ENCODE results near the gene LRRC63.

Gene LRRC63

DNA sequence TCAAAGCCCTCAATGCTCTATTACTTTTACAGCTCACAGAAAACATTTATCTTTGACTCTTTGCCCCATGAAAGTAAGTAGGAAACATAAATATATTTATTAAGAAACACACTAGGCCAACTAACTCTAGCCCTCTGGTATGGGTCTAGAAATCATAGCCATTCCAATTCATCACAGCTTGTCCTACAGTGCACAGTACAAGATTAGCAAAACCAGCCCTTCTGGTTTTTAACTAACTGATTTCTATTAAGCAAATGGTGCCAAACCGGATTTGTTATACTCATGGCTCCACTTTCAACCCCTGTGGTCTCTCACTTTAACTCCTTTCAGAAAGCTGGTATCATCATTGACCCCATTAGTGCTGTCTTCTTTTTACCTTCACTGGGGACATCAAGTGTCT lies 5.6 kb upstream of the LRRC63 start:
- H3K27ac ChIP-seq (ENCODE audit: extremely low read depth, low read depth, low read length), result no peak overlapping the region
- CTCF ChIA-PET, result interaction anchor here (0.7 kb wide), 1 partner anchor 1386 kb away, joined by 4 read pairs; no protein-coding TSS in a partner anchor
- H3K36me3 ChIP-seq (ENCODE audit: control insufficient read depth in 2 of 2, insufficient read depth in 1 of 2, low read length in 2 of 2), result no peaks in the 10 kb centered on the region
- no peak for TF ChIP-seq ZFP37 (tag by site-specific recombination; IDR thresholded peaks at IDR 0.05)
- TF ChIP-seq GLI2 (tag by site-specific recombination; IDR thresholded peaks at IDR 0.05; ENCODE audit: borderline replicate concordance, low read depth), result no peak
- no peak for TF ChIP-seq ZBTB8A (tag by site-specific recombination; IDR thresholded peaks at IDR 0.05)
- no peak for TF ChIP-seq OSR2 (tag by site-specific recombination; IDR thresholded peaks at IDR 0.05)
- TF ChIP-seq ZNF48 (tag by site-specific recombination; IDR thresholded peaks at IDR 0.05), result no peak
- TF ChIP-seq ZNF214 (tag by site-specific recombination; IDR thresholded peaks at IDR 0.05; ENCODE audit: borderline replicate concordance), result no peak
- TF ChIP-seq ZNF248 (tag by site-specific recombination; IDR thresholded peaks at IDR 0.05), result no peak
- TF ChIP-seq, protein P1, sequence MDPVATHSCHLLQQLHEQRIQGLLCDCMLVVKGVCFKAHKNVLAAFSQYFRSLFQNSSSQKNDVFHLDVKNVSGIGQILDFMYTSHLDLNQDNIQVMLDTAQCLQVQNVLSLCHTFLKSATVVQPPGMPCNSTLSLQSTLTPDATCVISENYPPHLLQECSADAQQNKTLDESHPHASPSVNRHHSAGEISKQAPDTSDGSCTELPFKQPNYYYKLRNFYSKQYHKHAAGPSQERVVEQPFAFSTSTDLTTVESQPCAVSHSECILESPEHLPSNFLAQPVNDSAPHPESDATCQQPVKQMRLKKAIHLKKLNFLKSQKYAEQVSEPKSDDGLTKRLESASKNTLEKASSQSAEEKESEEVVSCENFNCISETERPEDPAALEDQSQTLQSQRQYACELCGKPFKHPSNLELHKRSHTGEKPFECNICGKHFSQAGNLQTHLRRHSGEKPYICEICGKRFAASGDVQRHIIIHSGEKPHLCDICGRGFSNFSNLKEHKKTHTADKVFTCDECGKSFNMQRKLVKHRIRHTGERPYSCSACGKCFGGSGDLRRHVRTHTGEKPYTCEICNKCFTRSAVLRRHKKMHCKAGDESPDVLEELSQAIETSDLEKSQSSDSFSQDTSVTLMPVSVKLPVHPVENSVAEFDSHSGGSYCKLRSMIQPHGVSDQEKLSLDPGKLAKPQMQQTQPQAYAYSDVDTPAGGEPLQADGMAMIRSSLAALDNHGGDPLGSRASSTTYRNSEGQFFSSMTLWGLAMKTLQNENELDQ (tag by site-specific recombination; IDR thresholded peaks at IDR 0.05; ENCODE audit: low read depth), result no peak
- TF ChIP-seq ZNF16 (tag by site-specific recombination; IDR thresholded peaks at IDR 0.05; ENCODE audit: low read depth), result no peak
- no peak for TF ChIP-seq ZNF23 (tag by site-specific recombination; IDR thresholded peaks at IDR 0.05; ENCODE audit: borderline replicate concordance)
- no peak for TF ChIP-seq MEIS1 (CRISPR knock-in tag; IDR thresholded peaks at IDR 0.05; ENCODE audit: borderline replicate concordance)
- no peak for TF ChIP-seq ZXDB (tag by site-specific recombination; IDR thresholded peaks at IDR 0.05)
- no peak for TF ChIP-seq KLF16 (tag by site-specific recombination; IDR thresholded peaks at IDR 0.05)
- no peak for TF ChIP-seq ZNF324 (tag by site-specific recombination; IDR thresholded peaks at IDR 0.05)
- TF ChIP-seq, protein P2, sequence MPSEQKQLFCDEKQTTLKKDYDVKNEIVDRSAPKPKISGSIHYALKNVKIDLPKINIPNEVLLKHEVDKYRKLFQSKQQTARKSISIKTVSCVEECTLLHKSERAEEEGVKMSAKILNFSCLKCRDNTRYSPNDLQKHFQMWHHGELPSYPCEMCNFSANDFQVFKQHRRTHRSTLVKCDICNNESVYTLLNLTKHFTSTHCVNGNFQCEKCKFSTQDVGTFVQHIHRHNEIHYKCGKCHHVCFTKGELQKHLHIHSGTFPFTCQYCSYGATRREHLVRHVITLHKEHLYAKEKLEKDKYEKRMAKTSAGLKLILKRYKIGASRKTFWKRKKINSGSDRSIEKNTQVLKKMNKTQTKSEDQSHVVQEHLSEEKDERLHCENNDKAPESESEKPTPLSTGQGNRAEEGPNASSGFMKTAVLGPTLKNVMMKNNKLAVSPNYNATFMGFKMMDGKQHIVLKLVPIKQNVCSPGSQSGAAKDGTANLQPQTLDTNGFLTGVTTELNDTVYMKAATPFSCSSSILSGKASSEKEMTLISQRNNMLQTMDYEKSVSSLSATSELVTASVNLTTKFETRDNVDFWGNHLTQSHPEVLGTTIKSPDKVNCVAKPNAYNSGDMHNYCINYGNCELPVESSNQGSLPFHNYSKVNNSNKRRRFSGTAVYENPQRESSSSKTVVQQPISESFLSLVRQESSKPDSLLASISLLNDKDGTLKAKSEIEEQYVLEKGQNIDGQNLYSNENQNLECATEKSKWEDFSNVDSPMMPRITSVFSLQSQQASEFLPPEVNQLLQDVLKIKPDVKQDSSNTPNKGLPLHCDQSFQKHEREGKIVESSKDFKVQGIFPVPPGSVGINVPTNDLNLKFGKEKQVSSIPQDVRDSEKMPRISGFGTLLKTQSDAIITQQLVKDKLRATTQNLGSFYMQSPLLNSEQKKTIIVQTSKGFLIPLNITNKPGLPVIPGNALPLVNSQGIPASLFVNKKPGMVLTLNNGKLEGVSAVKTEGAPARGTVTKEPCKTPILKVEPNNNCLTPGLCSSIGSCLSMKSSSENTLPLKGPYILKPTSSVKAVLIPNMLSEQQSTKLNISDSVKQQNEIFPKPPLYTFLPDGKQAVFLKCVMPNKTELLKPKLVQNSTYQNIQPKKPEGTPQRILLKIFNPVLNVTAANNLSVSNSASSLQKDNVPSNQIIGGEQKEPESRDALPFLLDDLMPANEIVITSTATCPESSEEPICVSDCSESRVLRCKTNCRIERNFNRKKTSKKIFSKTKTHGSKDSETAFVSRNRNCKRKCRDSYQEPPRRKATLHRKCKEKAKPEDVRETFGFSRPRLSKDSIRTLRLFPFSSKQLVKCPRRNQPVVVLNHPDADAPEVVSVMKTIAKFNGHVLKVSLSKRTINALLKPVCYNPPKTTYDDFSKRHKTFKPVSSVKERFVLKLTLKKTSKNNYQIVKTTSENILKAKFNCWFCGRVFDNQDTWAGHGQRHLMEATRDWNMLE (tag by site-specific recombination; conservative IDR thresholded peaks at IDR 0.05; ENCODE audit: low read depth), result no peak
- no peak for TF ChIP-seq ZNF394 (tag by site-specific recombination; IDR thresholded peaks at IDR 0.05; ENCODE audit: borderline replicate concordance)
- TF ChIP-seq ZNF10 (tag by site-specific recombination; IDR thresholded peaks at IDR 0.05), result no peak
- TF ChIP-seq, protein P3, sequence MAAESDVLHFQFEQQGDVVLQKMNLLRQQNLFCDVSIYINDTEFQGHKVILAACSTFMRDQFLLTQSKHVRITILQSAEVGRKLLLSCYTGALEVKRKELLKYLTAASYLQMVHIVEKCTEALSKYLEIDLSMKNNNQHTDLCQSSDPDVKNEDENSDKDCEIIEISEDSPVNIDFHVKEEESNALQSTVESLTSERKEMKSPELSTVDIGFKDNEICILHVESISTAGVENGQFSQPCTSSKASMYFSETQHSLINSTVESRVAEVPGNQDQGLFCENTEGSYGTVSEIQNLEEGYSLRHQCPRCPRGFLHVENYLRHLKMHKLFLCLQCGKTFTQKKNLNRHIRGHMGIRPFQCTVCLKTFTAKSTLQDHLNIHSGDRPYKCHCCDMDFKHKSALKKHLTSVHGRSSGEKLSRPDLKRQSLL (tag by site-specific recombination; IDR thresholded peaks at IDR 0.05), result no peak
- H3K4me1 ChIP-seq (ENCODE audit: control insufficient read depth, insufficient read depth, low read length), result no peaks in the 10 kb centered on the region
- H3K4me3 ChIP-seq (ENCODE audit: low read depth, low read length), result no peak overlapping the region
- H3K9me3 ChIP-seq (ENCODE audit: control insufficient read depth, insufficient read depth, low read depth, low read length), result no peaks in the 10 kb centered on the region
- POLR2A ChIA-PET, result no interaction called here

DNA sequence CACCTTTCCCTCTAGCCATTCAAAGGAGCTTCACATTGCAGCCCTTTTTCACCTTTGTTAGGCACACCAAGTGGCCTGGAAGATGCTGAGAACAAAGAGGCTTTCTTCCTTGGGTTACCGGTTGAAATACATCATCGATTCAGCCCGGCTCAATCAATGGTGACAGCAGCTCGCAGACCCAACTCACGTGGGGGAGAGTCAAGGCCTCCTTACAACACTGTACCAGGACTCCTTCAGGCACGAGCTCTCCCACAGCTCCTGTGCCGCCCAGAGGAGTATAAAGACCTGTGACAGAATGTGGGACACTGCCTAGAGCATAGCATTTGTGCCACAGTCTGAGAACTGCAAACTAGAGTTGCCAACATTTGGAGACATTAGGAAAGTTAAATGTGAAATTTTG lies 3.9 kb upstream of the LRRC63 start:
- no peaks in the 10 kb centered on the region for H3K9me3 ChIP-seq (ENCODE audit: control insufficient read depth, insufficient read depth, low read depth, low read length)
- POLR2A ChIA-PET, result no interaction called here
- no peak overlapping the region for H3K27ac ChIP-seq (ENCODE audit: extremely low read depth, low read depth, low read length)
- no peaks in the 10 kb centered on the region for H3K36me3 ChIP-seq (ENCODE audit: control insufficient read depth in 2 of 2, insufficient read depth in 1 of 2, low read length in 2 of 2)
- TF ChIP-seq, protein P4, sequence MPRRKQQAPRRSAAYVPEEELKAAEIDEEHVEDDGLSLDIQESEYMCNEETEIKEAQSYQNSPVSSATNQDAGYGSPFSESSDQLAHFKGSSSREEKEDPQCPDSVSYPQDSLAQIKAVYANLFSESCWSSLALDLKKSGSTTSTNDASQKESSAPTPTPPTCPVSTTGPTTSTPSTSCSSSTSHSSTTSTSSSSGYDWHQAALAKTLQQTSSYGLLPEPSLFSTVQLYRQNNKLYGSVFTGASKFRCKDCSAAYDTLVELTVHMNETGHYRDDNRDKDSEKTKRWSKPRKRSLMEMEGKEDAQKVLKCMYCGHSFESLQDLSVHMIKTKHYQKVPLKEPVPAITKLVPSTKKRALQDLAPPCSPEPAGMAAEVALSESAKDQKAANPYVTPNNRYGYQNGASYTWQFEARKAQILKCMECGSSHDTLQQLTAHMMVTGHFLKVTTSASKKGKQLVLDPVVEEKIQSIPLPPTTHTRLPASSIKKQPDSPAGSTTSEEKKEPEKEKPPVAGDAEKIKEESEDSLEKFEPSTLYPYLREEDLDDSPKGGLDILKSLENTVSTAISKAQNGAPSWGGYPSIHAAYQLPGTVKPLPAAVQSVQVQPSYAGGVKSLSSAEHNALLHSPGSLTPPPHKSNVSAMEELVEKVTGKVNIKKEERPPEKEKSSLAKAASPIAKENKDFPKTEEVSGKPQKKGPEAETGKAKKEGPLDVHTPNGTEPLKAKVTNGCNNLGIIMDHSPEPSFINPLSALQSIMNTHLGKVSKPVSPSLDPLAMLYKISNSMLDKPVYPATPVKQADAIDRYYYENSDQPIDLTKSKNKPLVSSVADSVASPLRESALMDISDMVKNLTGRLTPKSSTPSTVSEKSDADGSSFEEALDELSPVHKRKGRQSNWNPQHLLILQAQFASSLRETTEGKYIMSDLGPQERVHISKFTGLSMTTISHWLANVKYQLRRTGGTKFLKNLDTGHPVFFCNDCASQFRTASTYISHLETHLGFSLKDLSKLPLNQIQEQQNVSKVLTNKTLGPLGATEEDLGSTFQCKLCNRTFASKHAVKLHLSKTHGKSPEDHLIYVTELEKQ (tag by site-specific recombination; IDR thresholded peaks at IDR 0.05; ENCODE audit: borderline replicate concordance), result no peak
- TF ChIP-seq ZNF341 (tag by site-specific recombination; IDR thresholded peaks at IDR 0.05; ENCODE audit: low read depth), result no peak
- CTCF ChIA-PET, result interaction anchor here (0.6 kb wide), 1 partner anchor 16 kb away, joined by 4 read pairs; no protein-coding TSS in a partner anchor
- H3K4me1 ChIP-seq (ENCODE audit: control insufficient read depth, insufficient read depth, low read length), result no peaks in the 10 kb centered on the region
- no peak overlapping the region for H3K4me3 ChIP-seq (ENCODE audit: low read depth, low read length)
